ELF-1 (cell line): ENCODE measurements around the gene CD44.

Experiments used
- DNase-seq: peaks from one replicate; pipeline ENCODE4 v3.0.0-alpha.2; 2016; ENCODE audit warnings: low read depth, low spot score

Gene CD44

DNA sequence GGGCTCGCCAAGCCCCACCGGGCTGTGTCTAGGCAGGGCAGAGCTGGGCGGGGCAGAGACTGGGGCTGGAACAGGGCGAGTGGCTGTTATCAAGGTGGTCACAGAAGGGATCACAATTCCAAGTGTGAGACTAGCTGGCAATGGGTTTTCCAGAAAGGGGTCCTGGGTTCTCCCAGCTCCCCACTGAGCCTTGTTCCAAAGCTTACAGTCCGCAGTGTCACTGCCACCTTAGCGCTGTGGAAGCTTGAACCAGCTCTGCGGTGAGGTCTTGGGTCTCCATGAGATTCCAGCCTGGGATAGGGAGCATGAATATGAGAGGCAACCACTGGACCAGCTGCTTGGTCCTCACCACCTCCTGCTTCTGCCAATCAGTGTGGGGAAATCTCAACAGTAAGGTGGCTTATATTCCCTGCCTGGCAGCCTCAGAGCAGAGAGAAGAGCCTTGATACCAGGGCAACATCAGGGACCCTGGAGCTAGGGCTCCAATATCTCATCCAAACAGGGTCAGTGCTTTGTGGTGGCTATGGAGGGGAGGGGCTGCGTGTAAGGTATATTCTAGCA, 831 bp downstream of the CD44 start:
- DNase-seq, result peak; percentile 89

DNA sequence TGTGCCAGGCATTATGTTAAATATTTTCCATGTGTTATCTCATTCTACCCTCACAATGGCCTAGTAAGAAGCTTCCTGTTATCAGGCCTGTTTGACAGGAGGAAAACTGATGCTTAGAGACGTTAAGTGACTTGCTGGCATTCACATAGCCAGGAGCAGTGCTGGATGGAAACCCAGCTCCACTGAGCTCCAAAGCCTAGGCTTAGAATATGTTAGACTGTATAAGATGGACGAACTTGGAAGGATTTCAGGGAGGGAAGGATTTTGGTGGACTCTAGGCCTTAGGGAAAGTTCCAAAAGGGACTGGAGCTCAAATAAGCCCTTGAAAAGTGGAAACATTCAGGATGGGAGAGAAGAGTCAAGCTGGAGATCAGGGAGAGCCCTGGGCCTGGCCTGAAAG, 2.1 kb downstream of the CD44 start:
- DNase-seq, result no peak

DNA sequence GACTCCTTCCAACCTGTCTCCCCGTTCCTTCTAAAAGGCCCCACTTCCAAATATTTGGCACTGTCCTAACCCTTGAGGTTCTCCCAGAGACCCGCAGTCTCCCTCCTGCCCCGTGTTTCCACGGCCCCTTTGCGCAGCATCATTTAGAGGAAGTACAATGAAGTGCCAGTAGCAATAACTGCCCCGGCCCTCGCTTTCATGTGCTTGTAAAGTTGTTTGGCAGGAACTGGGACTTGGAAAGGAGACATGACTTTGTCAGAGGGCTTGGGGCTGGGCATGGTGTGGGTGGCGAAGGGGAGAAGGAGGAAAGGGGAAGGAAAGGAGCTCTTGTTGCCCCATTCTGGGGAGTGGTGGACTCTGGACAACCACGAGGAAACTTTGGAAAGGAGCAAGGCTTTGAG, 2.6 kb downstream of the CD44 start:
- DNase-seq, result no peak

DNA sequence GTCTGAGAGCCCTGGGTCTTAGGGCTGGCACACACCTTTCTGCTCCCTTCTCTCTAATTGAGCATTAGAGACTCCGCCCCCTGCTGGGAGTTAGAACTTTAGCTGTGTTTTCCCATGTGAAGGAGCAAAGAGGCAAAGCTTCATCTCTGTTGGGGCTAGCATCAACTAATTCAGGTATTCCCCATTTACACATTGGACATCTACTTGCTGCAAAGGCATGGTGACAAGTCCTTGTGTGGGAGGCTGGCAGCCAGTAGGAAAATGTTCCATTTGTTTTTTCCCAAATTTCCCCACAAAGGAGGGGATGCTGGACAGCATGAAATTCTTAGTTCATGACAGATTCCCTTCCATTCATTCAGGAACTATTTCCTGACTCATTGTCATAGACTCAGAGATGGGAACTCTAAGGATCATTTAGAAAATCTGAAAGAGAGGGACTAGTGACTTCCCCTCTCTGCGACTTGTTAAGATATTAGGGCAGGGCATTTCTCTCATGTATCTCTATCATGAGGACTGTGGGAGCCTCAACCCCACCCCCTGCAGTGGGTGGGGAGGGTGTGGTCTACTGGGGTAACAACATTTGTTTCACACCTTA, 3.6 kb downstream of the CD44 start:
- DNase-seq, result no peak

DNA sequence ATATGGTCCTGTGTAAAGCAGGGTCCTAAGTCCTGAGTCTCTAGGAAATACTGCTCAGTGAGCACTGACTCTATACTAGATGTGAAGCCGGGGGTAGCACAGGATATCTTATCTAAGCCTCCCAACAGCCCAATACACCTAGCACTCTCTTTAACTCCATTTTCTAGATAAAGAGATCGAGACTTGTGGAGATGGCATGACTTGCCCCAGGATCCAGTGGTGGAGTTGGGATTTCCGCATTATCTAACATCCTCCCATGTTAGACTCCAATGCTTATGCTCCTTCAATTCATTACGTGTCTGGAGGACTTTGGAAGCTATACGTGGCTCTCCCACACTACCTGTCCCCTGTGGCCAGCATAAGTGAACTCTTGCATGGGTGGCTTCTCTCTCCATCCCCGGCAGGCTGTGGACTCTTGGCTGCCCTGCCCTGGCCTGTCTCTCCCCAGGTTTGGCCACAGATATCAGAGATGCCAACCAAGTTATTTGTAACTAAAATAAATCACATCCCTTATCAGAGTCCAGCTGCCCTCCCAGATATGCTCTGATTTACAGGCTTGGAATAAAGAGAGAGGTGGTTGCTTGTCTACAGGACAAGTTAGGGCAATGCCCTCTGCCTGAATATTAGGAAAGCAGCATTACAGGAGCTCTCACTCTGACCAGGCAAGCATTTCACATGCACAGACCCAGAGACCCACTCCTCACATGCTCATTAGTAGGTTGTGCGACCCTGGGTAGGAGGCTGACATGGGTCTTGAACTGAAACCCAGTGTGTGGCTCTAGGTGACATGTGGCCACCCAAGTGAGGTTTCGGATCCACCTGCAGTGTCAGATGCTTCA, 4.5 kb downstream of the CD44 start:
- DNase-seq, result no peak

DNA sequence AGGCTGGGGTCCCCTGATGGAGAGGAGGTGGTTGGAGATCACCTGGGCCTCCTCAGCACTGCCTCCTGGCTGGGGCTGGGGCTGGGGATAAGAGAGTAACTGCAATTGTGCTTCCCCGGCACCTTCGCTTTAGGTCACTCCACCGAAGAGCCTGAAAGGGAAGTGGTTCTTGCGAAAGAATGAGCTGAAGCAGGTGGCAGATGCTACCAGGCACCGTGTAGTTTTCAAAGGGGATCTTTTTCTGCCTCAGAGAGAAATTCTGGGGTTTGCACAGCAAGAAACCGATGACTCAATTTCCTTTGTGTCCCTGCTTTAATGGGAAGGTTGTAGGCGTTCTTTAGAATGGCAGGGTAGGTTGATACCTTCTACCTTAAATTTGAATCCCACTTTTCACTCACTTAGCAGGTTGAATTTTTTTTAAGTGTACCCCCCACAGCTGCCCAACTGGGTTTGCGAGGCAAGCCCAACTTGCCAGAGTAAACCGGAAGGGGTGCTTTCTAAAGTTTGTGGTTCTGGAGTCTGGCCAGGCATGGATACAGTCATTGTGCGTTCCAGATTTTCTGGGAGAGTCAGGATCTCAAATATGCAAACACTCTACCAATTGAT, 5.3 kb downstream of the CD44 start:
- DNase-seq, result no peak

DNA sequence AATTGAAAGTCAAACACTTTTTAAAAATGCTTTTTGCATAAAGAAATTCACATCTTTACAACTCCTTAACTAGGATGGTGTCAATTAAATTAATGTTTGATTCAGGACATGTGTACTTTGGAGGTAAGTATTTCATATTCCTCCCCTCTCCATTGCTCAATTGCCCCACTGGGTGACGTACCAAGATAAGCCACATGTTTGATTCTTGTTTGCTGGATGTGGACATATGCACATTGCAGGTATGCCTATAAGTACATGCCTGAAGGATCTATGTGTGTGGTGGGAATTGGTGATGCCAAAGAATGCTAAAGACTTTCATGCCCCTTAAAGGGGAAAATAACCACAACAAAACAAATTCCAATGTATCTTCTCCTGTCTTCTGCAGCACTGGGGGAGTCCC, 5.8 kb downstream of the CD44 start:
- no peak for DNase-seq

DNA sequence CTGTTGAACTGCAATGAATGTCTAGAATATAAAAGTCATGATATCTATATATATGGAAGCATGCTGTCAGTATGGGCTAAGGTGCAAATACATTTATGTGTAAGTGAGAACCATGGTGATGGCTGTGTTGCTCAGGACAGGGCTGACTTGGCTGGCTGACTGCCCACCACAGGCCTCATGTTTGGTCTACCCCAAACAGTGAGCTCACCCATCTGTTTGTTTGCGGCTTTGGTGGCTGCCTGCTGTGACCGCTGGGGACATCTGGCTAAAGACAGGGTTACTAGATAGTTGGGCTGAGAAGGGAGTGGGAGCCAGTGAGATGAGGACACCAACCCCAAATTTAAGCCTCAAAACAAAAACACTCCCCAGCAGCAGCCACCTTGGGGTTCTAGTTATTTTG, 6.3 kb downstream of the CD44 start:
- DNase-seq, result no peak

DNA sequence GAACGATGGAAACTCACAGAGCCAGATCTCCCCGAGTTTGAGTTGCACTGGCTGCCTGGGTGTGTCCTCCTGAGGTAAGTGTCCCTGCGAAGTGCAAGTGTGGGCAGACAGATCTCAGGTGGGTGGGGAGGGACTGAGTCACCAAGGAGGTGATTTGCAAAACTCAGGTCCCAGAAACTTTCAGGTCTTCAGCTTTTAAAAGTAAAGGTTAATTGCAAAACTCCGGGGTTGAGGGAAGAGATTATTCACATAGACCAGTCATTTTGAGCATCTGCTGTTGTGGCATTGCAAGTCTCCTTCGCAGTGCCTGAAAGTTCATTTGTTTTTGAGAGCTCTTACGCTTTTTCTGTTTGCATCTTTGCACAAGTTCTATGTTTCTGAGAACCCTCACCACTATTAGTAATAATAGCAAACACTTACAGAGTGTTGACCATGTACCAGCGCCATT, 7.1 kb downstream of the CD44 start:
- DNase-seq, result no peak

DNA sequence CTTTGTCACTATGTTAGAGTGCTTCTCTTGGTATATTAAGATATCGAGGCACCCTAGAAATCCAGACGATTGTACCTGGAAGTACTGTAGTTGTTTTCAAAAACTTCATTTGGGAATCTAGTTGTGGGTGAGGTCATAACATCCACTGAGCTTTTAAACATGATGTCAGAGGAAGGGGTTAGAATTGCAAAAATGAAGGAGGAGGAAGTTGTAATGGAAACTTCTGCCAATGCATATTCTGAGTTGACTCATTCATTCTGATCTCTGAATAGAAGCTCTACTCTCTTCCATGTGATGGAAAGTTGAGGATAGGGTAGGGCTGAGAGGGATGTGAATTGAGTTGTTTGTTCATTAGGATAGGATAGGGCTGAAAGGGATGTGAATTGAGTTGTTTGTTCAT, 7.7 kb downstream of the CD44 start:
- no peak for DNase-seq

DNA sequence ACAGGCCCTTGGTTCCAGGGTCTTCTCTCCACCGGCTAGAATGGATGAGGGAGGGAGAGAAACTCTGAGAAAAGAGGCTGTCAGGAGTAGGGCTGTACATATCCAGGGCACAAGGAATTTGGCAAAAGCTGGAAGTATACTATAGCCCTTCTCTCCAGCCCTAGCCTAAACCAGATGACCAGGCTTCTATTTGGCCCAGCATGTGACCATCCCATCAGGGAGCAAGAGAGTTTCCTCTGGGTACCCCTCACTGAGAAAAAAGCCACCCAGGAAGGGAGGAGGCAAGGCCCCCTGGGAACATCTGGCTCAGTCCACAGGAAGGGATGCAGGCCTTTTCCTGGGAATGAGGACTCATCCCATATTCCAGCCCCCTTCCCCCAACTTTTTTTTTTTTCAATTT, 8.3 kb downstream of the CD44 start:
- DNase-seq, result no peak

DNA sequence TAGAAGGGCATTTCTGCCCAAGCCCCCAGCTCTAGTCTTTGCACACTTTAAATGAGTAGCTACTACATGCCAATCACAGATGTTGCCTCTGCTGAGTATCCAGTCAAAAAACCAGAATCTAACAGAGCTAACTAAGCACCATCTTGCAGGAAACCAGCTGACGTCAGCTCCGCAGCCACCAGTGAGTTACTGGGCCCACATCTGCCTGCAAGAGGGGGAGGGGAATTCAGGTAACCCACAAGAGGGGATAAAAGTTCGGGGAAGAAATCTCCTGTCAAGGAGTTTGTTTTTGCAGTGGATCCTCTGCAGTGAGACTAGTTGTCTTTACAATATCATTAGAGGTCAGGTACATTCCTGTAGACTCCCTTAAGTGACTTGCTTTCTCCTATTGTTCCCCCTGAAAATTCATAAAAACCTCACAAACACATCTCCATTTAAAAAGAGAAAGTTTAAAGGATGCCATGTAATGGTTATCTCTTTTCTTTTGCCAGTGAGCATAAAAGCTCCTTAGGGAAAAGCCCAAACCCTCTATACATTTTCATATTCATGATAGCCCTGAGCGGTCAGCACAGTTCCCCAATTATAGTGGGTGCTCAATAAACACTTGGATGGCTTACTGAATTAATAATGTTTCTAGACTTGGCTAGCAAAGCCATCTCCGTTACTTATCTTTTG, 9.3 kb downstream of the CD44 start:
- DNase-seq, result no peak

DNA sequence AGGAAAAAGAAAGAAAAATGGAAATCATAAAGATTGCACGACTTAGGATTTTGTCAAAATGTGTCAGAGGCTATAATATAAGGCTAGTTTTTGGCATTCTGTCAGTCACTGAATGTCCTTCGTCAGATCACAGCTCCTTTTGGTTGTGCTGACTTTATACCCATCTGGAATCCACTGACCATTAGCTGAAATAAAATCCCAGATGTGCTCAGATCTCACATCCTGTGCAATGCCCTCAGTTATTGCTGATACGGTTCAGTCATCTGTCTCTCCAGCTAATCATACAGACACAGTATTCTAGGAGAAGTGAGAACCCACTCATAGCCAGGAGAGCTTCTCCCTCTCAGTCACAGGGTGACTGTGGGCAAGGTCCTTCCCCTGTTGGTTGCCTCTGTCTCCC, 11.5 kb downstream of the CD44 start:
- DNase-seq, result no peak

DNA sequence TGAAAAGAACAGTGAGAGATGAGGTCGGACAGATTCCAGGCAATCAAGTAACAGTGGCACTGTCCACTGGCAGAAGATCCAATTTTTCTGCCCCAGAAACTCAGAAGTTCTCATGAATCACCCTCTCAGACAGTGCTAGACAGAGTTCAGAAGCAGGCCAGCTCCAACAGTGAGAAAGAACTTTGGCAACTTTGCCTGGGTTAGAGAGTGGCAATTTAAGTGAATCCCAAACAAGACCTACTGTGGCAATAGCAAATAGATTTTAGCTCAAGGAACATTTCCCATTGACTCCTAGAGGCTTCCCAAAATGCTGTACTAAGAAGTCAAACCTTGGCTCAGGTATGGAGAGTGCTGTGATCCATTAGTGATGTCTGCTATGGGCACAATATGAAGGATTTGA, 12.3 kb downstream of the CD44 start:
- DNase-seq, result no peak

DNA sequence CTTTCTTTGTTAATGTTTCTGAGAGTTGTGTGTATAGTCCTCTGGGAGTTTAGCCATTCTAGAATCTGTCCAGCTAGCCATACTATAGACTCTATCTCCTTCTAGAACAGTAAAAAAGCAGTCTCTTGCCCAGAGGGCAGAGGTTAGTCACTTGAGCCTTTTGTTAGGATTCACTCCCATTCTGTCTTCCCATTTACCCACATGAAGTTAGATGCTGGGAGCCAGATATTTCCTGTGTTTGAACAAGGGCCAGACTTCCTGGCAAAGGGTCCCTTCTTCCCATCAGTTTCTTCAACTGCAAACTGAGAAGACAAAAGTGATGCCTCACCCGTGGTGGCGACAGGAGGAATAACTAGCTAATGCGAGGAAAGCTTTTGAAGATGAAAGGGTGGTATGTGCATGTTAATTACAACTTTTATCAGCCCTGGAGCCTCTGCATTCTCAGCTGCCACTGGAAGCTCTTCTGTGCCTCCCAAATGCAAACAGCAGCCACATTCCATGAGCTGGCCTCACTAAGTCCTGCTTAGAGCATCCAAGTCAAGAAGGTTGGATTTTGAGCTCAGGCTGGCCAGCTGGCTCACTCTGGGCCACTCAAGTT, 12.8 kb downstream of the CD44 start:
- peak; percentile 95 for DNase-seq

DNA sequence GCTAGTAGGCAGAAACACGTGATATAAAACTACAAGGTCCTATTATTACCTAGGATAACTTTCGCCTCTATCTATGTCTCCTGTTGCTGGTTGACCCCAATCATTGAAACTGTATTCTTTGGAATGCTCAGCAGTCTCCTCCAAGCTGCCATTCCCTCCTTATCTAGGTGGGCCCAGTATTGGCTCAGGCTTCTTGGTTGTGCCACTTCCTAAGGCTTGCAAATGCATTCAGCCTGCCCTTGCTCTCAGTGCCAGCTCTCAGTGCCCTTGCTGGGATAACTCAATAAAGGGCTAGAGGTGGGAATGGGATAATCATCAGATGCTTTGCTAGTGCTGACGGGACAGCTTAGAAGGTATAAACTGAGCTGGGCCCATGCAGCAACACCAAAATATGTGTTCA, 13.6 kb downstream of the CD44 start:
- DNase-seq, result no peak

DNA sequence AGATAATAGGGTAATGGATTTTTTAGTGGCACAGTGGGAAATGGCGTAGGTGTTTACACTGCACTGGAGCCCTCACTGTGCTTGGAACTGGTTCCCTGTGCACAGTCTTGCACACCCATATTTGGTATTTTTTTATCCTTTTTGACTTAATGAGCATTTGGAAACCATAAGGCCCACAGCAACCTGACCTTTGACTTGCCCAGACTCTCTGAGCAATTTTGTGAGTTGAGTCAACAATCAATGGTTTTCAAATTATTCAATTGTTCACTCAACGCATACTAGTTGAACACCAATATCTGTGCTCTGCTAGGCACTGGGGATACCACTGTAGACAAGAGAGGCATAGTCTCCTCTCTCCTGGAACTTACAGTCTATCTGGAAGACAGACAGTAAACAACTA, 14.3 kb downstream of the CD44 start:
- no peak for DNase-seq

DNA sequence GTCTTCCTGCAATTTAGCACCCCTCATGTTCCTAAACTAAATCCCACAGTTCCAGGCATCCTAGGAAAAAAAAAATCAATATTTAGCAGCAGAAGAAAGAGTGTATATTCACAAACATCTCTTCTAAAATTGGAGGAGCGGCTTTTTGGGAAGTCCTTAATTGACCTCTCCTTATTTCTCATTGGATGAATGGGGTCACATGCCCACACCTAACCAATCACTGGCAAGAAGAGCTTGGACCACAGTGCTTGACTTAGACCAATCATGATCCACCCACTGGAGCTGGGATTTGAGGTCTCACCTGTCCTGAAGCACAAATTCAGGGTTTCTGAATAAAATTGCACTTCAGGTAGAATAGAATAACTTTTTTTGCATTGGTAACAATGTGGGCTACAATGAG, 16.0 kb downstream of the CD44 start:
- DNase-seq, result no peak

DNA sequence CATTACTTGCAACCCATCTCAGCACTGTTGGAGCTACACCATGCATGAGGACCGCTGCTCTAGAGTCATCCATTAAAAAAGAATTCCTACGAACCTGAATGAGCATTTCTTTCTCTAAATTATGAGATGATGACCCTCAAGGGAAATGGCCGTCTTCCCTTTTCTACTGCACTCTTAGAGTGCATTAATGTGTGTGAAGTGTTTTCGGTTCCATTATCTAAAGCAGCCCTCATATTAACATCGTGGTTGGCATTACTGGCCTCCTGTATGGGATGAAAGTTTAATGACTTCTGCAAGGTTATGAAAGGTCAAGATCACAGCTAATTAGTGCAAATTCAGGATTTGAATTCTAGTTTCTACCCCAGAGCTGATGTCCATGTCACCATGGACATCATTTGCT, 16.7 kb downstream of the CD44 start:
- no peak for DNase-seq

DNA sequence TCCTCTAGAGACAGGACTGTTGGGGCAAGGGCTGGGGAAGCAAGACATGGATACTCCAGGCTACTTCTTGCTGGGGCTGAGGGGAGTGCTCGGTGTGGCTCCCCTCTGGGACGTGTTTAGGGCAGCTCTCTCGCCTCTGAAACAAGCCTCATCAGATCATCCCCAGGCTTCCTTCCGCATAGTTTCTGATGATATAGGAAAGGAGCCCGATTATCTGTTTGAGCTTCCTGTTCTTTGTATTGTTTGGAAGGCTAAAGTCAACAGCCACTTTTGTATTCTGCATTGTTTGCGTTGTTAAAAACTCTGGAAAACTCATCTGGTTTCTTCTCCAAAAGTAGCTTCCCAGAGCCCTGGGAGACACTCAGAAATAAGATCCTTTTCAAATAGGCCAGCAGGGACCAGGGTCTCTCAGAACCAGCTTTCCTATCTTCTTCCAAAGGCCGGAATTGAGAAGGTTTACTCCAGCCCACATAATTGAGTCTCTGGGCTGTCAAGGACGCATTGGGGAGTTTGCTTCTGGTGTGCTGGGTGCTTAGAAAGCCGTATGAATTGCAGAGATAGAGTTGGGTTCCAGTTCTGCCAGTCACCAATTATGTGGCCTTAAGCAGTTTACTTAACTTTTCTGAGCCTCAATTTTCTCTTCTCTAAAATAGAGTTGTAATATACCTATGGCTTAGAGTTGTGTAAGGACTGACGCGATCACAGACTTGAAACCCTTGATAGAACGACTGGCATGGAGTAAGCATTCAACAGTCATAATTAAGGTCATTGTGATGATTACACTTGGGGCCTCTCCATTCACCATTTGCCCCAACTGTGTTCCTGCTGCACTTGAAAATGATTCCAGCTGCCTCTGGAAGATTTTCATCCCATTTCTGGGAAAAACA, 19.1 kb downstream of the CD44 start:
- DNase-seq, result no peak
